Activated naive CD4-positive, alpha-beta T cell treated with anti-CD3 and anti-CD28 coated beads for 36 hours (primary cell): Measurements from ENCODE around the gene PBX1. TPM values are rescaled to one million over a fixed set of nuclear protein-coding genes. Genes with fewer than 3 reads are reported as not detected.
"Not testable (repeated sequence)": the region's sequence is repeated elsewhere in the genome, so short reads cannot be mapped to it uniquely, and the experiment has no call there.

Source experiments
- CTCF ChIA-PET: fragments of 350-600 bp; sonication (Branson Sonifier 250); formaldehyde crosslinking; loops from one replicate; lab custom pipeline; 2021; ENCODE audit warnings: antibody characterized with exemption; lab: Charles Lee
- DNase-seq: peaks from one replicate; pipeline ENCODE4 v3.0.0-alpha.2; 2020
- H3K27ac Mint-ChIP-seq: one replicate; pipeline ENCODE4 v1.8.0; 2021; ENCODE audit warnings: mild to moderate bottlenecking, mixed read lengths
- H3K27me3 Mint-ChIP-seq: one replicate; pipeline ENCODE4 v1.8.0; 2021; ENCODE audit warnings: low read depth, mixed read lengths
- H3K36me3 Mint-ChIP-seq: one replicate; pipeline ENCODE4 v1.8.0; 2021; ENCODE audit warnings: low read depth, mixed read lengths
- H3K4me1 Mint-ChIP-seq: one replicate; pipeline ENCODE4 v1.8.0; 2021; ENCODE audit warnings: low read depth, mixed read lengths
- H3K4me3 Mint-ChIP-seq: one replicate; pipeline ENCODE4 v1.8.0; 2021; ENCODE audit warnings: mild to moderate bottlenecking, moderate library complexity, mixed read lengths
- H3K9me3 Mint-ChIP-seq: one replicate; pipeline ENCODE4 v1.8.0; 2021; ENCODE audit warnings: mixed read lengths
- intact Hi-C: fragments of 100-400 bp; cut with micrococcal nuclease; formaldehyde crosslinking; loops from one replicate; pipeline ENCODE4 v1.15.1; 2023
- total RNA-seq, 2 experiments: library from RNA; stranded (reverse); gene quantifications; one replicate each; pipeline ENCODE4 v1.2.3, GENCODE V29; 2021

PBX1 gene
- total RNA-seq, 2 experiments from 2014 or later, result 0.27 to 0.31 TPM

DNA sequence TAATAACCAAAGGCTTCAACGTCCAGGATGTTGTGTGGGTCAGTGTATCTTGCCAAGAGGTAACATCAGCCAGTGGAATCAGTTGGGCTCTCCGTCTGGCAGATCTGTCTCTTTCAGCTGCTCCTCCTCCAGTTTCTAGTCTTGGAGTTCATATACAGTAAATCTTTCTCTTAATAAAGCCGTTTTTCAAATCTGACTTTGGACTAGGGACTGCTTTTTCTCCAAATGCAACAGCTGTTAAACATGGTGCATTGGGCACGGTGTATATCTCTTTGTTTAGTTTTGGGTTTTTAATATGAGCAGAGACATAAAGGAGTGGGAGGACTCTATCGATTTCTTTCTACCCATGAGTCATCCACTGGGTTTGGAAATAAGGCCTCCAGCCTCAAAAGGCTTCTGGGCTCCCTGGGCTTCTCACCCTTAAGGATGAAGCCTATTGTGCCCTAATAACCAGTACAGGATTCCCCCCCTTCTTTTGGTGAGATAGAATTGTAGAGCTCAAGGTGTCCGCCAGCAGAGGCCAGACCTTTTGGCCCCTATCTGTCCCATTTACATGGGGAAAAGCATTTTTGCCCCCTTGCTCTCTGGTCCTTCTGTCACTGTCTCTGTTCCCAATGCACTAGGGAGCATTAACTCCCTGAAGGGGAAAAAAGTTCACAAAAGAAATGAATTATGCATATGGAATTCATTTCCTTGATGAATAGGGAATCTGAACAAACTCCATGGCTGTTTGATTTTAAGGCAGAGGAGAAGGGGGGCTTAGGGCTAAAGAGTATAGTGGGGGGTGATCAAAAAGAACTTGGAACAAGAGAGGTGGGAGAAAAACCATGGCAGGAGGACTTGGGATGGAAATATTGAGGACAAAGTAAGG is 86.0 kb downstream of the PBX1 start:
- H3K4me3 Mint-ChIP-seq, result no peak overlapping the region
- no peaks in the 10 kb centered on the region for H3K27me3 Mint-ChIP-seq
- no peaks in the 10 kb centered on the region for H3K4me1 Mint-ChIP-seq
- no peak for DNase-seq
- no peak overlapping the region for H3K27ac Mint-ChIP-seq
- no peaks in the 10 kb centered on the region for H3K9me3 Mint-ChIP-seq
- CTCF ChIA-PET, result no interaction called here
- intact Hi-C loops, result no loop called here
- H3K36me3 Mint-ChIP-seq, result no peaks in the 10 kb centered on the region

- CTCF ChIA-PET, result no interaction called here
These were observed 86.9 kb downstream of the PBX1 start for GRCh38 chr1:164645921-164646320.

GRCh38 chr1:164647211-164647610 is 88.2 kb downstream of the PBX1 start:
- CTCF ChIA-PET, result no interaction called here
- no peaks in the 10 kb centered on the region for H3K9me3 Mint-ChIP-seq

More at GRCh38 chr1:164645921-164646320, 86.9 kb downstream of the PBX1 start:
- Mint-ChIP-seq H3K27ac (no peak overlapping the region), H3K4me1 (no peaks in the 10 kb centered on the region), H3K27me3 (no peaks in the 10 kb centered on the region), H3K4me3 (no peak overlapping the region), H3K36me3 (no peaks in the 10 kb centered on the region), H3K9me3 (no peaks in the 10 kb centered on the region)
- no peak for DNase-seq
- intact Hi-C loops, result no loop called here

DNA sequence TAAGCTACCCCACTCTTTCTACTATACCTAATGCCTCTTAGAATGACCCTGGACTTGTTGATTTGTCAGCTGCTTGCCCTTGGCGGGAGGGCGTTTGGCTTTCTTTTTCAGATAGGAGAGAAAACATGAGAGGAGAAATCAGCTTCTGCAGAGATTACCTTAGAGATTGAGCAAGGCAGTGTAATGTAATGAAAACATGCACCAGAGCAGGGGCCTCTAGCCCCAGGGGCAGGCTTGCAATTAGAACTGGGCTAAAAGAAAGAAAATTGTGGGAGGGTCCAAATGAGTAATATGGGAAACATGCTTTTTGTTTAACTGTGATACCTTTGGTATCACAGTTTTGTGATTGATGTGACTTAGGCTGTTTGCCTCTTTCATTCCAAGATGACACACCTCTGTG is 89.7 kb downstream of the PBX1 start:
- H3K9me3 Mint-ChIP-seq, result no peaks in the 10 kb centered on the region
- H3K27me3 Mint-ChIP-seq, result peaks cover 2% of the 10 kb centered on the region
- CTCF ChIA-PET, result no interaction called here
- H3K27ac Mint-ChIP-seq, result no peak overlapping the region
- peaks cover 2% of the 10 kb centered on the region for H3K4me1 Mint-ChIP-seq
- DNase-seq, result no peak
- intact Hi-C loops, result no loop called here
- H3K4me3 Mint-ChIP-seq, result no peak overlapping the region
- H3K36me3 Mint-ChIP-seq, result no peaks in the 10 kb centered on the region

More at GRCh38 chr1:164647211-164647610, 88.2 kb downstream of the PBX1 start:
- H3K27ac Mint-ChIP-seq, result no peak overlapping the region
- H3K36me3 Mint-ChIP-seq, result no peaks in the 10 kb centered on the region
- no peak for DNase-seq
- peaks cover 2% of the 10 kb centered on the region for H3K27me3 Mint-ChIP-seq
- H3K4me1 Mint-ChIP-seq, result peaks cover 2% of the 10 kb centered on the region
- no peak overlapping the region for H3K4me3 Mint-ChIP-seq
- intact Hi-C loops, result no loop called here

DNA sequence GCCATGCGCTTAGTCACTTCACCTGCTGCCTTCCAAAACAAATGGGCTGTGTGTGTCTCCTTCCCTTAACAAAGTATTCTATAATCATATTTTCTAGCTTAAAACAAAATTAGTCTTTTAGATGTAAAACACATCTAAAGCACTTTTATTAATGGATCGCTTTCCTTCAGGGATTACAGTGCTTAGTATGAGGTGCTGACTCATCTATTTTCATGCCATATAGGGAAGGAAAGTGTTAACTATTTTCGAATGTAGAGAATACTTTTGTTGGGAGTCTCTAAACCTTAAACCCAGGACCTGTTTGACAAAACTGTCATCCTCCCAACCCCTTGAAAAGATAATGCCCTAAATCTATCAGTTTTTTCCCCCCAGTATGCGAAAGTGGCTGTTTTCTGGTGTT is 90.2 kb downstream of the PBX1 start:
- no peaks in the 10 kb centered on the region for H3K9me3 Mint-ChIP-seq
- intact Hi-C loops, result no loop called here
- H3K4me1 Mint-ChIP-seq, result peaks cover 2% of the 10 kb centered on the region
- H3K4me3 Mint-ChIP-seq, result no peak overlapping the region
- peaks cover 2% of the 10 kb centered on the region for H3K27me3 Mint-ChIP-seq
- CTCF ChIA-PET, result interaction anchor here (0.6 kb wide), 1 partner anchor 24 kb away, joined by 3 read pairs; no protein-coding TSS in a partner anchor
- H3K27ac Mint-ChIP-seq, result no peak overlapping the region
- no peaks in the 10 kb centered on the region for H3K36me3 Mint-ChIP-seq
- no peak for DNase-seq

- H3K9me3 Mint-ChIP-seq, result no peaks in the 10 kb centered on the region
- peaks cover 2% of the 10 kb centered on the region for H3K27me3 Mint-ChIP-seq
- no peaks in the 10 kb centered on the region for H3K36me3 Mint-ChIP-seq
- CTCF ChIA-PET, result no interaction called here
- H3K4me3 Mint-ChIP-seq, result no peak overlapping the region
- DNase-seq, result no peak
- intact Hi-C loops, result no loop called here
- H3K4me1 Mint-ChIP-seq, result peaks cover 2% of the 10 kb centered on the region
- no peak overlapping the region for H3K27ac Mint-ChIP-seq
These were observed 91.5 kb downstream of the PBX1 start for GRCh38 chr1:164650531-164650930.

- Mint-ChIP-seq H3K9me3 (no peaks in the 10 kb centered on the region), H3K27ac (no peak overlapping the region), H3K36me3 (no peaks in the 10 kb centered on the region), H3K4me1 (peaks cover 2% of the 10 kb centered on the region), H3K27me3 (peaks cover 4% of the 10 kb centered on the region), H3K4me3 (no peak overlapping the region)
- CTCF ChIA-PET, result no interaction called here
- DNase-seq, result no peak
- intact Hi-C loops, result no loop called here
These were observed 92.5 kb downstream of the PBX1 start for GRCh38 chr1:164651351-164651951.

DNA sequence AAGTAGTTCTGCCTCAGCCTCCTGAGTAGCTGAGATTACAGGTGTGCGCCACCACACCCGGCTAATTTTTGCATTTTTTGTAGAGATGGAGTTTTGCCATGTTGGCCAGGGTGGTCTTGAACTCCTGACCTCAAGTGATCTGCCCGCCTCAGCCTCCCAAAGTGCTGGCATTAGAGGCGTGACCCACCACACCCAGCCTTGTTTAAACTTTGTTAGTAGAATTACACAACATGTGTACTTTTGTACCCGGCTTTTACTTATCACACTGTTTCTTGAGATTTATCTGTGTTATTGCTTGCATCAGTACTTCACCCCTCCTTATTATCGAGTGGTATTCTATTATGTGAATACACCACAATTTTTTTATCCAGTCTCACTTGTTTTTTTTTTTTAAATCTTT is 94.0 kb downstream of the PBX1 start:
- H3K4me1 Mint-ChIP-seq, DNase-seq, H3K36me3 Mint-ChIP-seq, H3K9me3 Mint-ChIP-seq, H3K4me3 Mint-ChIP-seq, H3K27ac Mint-ChIP-seq, H3K27me3 Mint-ChIP-seq, intact Hi-C loops: not testable (repeated sequence)
- CTCF ChIA-PET, result interaction anchor here (0.7 kb wide), 1 partner anchor 86 kb away, joined by 7 read pairs; no protein-coding TSS in a partner anchor

DNA sequence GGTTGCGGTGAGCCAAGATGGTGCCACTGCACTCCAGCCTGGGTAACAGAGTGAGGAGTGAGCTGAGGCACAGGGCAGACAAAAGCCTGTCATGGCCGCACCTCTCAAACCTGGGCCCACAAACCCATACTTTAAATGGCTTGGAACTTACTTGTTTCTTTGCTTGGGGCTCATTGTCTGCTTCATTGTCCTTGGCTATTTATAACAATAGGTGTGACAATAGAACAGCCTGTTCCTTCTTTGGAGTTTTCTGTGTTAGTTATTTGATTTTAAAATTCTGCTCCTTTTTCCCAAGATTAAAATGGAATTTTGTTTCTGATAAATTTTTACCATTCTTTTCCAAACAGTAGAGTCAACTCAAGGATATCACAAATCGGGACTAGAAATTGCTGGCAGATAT is 94.7 kb downstream of the PBX1 start:
- H3K27ac Mint-ChIP-seq, result no peak overlapping the region
- peaks cover 4% of the 10 kb centered on the region for H3K27me3 Mint-ChIP-seq
- H3K4me3 Mint-ChIP-seq, result no peak overlapping the region
- peaks cover 2% of the 10 kb centered on the region for H3K4me1 Mint-ChIP-seq
- intact Hi-C loops, result no loop called here
- no peaks in the 10 kb centered on the region for H3K36me3 Mint-ChIP-seq
- CTCF ChIA-PET, result no interaction called here
- no peaks in the 10 kb centered on the region for H3K9me3 Mint-ChIP-seq
- no peak for DNase-seq

DNA sequence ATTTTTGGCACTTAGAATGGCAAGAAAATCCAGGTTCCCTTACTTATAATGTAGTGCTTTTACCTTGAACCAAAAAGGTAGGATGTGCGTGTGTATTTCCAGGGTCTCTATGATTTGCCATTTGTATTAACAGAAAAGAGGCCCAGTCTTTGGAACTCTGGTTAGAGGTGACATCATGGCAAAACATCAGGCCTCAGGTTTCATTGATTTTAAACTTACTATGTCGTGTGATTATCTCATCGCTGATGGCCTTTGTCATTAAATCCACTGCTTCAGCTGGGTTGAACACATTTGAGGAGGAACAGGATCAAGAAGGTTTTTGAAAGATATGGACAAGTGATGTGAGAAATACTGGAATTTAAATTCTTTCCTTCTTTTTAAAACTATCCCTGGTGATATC is 95.2 kb downstream of the PBX1 start:
- H3K4me1 Mint-ChIP-seq, result peaks cover 2% of the 10 kb centered on the region
- DNase-seq, result no peak
- H3K4me3 Mint-ChIP-seq, result no peak overlapping the region
- no peaks in the 10 kb centered on the region for H3K9me3 Mint-ChIP-seq
- intact Hi-C loops, result no loop called here
- peaks cover 4% of the 10 kb centered on the region for H3K27me3 Mint-ChIP-seq
- CTCF ChIA-PET, result no interaction called here
- H3K27ac Mint-ChIP-seq, result no peak overlapping the region
- H3K36me3 Mint-ChIP-seq, result no peaks in the 10 kb centered on the region

DNA sequence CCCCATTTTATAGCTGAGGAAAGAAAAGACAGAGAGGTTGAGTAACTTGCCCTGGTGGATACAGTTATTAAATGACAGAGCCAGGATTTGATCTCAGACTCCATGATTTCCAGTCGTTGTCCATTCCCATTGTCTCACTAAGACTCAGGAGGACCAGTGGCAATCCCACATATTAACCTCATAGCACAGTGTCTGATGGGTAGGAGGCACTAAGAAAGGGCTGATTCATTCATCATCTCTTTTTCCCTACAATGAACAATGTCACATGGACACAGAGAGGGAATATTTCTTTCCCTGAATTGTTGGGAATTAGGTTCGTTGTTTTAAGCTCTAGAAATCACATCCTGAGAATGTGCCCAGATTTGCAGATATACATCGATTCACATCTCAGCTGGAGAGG is 99.9 kb downstream of the PBX1 start:
- Mint-ChIP-seq H3K27me3 (peaks cover 2% of the 10 kb centered on the region), H3K27ac (no peak overlapping the region), H3K9me3 (peaks cover 1% of the 10 kb centered on the region), H3K4me3 (no peak overlapping the region), H3K36me3 (no peaks in the 10 kb centered on the region), H3K4me1 (no peaks in the 10 kb centered on the region)
- CTCF ChIA-PET, result no interaction called here
- DNase-seq, result no peak
- intact Hi-C loops, result no loop called here

- intact Hi-C loops, result no loop called here
- H3K27me3 Mint-ChIP-seq, result peaks cover 2% of the 10 kb centered on the region
- no peak overlapping the region for H3K4me3 Mint-ChIP-seq
- no peak for DNase-seq
- peaks cover 1% of the 10 kb centered on the region for H3K9me3 Mint-ChIP-seq
- H3K36me3 Mint-ChIP-seq, result no peaks in the 10 kb centered on the region
- CTCF ChIA-PET, result no interaction called here
- no peak overlapping the region for H3K27ac Mint-ChIP-seq
- no peaks in the 10 kb centered on the region for H3K4me1 Mint-ChIP-seq
These were observed 100.8 kb downstream of the PBX1 start for GRCh38 chr1:164659621-164660411.
